ENCODE measurements around the gene INTU.

The INTU gene

GRCh38 chr4:127660284-127660885 is 27.6 kb downstream of the INTU start:
- POLR2A ChIA-PET (ENCODE audit: low non-redundant PET), result no interaction called here
- H3K27ac ChIP-seq, result no peak overlapping the region
- no peak for TF ChIP-seq CTCF (conservative IDR thresholded peaks at IDR 0.05; ENCODE audit: low read depth)
- CTCF ChIA-PET, result interaction anchor here (0.7 kb wide), 1 partner anchor 73 kb away, joined by 3 read pairs; no protein-coding TSS in a partner anchor
- no peak for DNase-seq (ENCODE audit: low spot score)

- no peak for DNase-seq (ENCODE audit: low spot score)
- no peak for TF ChIP-seq CTCF (conservative IDR thresholded peaks at IDR 0.05; ENCODE audit: low read depth)
- H3K27ac ChIP-seq, result no peak overlapping the region
- ChIA-PET POLR2A (ENCODE audit: low non-redundant PET) (no interaction called here), CTCF (interaction anchor here (0.6 kb wide), 1 partner anchor 44 kb away, joined by 3 read pairs; no protein-coding TSS in a partner anchor)
Observed at GRCh38 chr4:127667116-127667515, 34.4 kb downstream of the INTU start.

GRCh38 chr4:127667772-127668171 is 35.0 kb downstream of the INTU start:
- DNase-seq (ENCODE audit: low spot score), result no peak
- POLR2A ChIA-PET (ENCODE audit: low non-redundant PET), result no interaction called here
- CTCF ChIA-PET, result interaction anchor here (0.6 to 0.7 kb wide), 2 partner anchors 44 to 437 kb away, joined by 3 read pairs; no protein-coding TSS in a partner anchor
- TF ChIP-seq CTCF (conservative IDR thresholded peaks at IDR 0.05; ENCODE audit: low read depth), result no peak
- no peak overlapping the region for H3K27ac ChIP-seq

- no peak for DNase-seq (ENCODE audit: low spot score)
- TF ChIP-seq CTCF (conservative IDR thresholded peaks at IDR 0.05; ENCODE audit: low read depth), result no peak
- POLR2A ChIA-PET (ENCODE audit: low non-redundant PET), result no interaction called here
- H3K27ac ChIP-seq, result no peak overlapping the region
- CTCF ChIA-PET, result no interaction called here
Observed at GRCh38 chr4:127668770-127669169, 36.0 kb downstream of the INTU start.

- DNase-seq (ENCODE audit: low spot score), result no peak
- ChIA-PET POLR2A (ENCODE audit: low non-redundant PET) (no interaction called here), CTCF (interaction anchor here (0.8 kb wide), 1 partner anchor 35 kb away, joined by 3 read pairs; no protein-coding TSS in a partner anchor)
- H3K27ac ChIP-seq, result no peak overlapping the region
- no peak for TF ChIP-seq CTCF (conservative IDR thresholded peaks at IDR 0.05; ENCODE audit: low read depth)
Observed at GRCh38 chr4:127669691-127670090, 36.9 kb downstream of the INTU start.

- no peak overlapping the region for H3K27ac ChIP-seq
- ChIA-PET CTCF (no interaction called here), POLR2A (ENCODE audit: low non-redundant PET) (no interaction called here)
- DNase-seq (ENCODE audit: low spot score), result no peak
- TF ChIP-seq CTCF (conservative IDR thresholded peaks at IDR 0.05; ENCODE audit: low read depth), result no peak
Observed at GRCh38 chr4:127672111-127672510, 39.4 kb downstream of the INTU start.
